ENCODE data around the gene FGFRL1.
A peak's percentile ranks its signal among the peaks of the same experiment; 100 is the strongest.

The FGFRL1 gene

GRCh38 chr4:1009542-1010394 is 1.7 kb upstream of the FGFRL1 start:
- DNase-seq, result peak; percentile 61

- DNase-seq, result peak; percentile 62
Measured at GRCh38 chr4:1010395-1011021, 918 bp upstream of the FGFRL1 start.

- no peak for DNase-seq
Measured at GRCh38 chr4:1011666-1012033, 224 bp downstream of the FGFRL1 start.

GRCh38 chr4:1012034-1012739 is 761 bp downstream of the FGFRL1 start:
- DNase-seq, result peak; percentile 35

- DNase-seq, result no peak
Measured at GRCh38 chr4:1013225-1014073, 2.0 kb downstream of the FGFRL1 start.

GRCh38 chr4:1014291-1015167 is 3.1 kb downstream of the FGFRL1 start:
- no peak for DNase-seq

- no peak for DNase-seq
Measured at GRCh38 chr4:1015179-1015578, 3.8 kb downstream of the FGFRL1 start.

- DNase-seq, result no peak
Measured at GRCh38 chr4:1015746-1016145, 4.3 kb downstream of the FGFRL1 start.

- no peak for DNase-seq
Measured at GRCh38 chr4:1017211-1017610, 5.8 kb downstream of the FGFRL1 start.

- DNase-seq, result no peak
Measured at GRCh38 chr4:1017706-1018105, 6.3 kb downstream of the FGFRL1 start.

- DNase-seq, result no peak
Measured at GRCh38 chr4:1018147-1019020, 7.0 kb downstream of the FGFRL1 start.

GRCh38 chr4:1019320-1019719 is 7.9 kb downstream of the FGFRL1 start:
- DNase-seq, result no peak

- DNase-seq, result no peak
Measured at GRCh38 chr4:1019729-1020470, 8.5 kb downstream of the FGFRL1 start.

GRCh38 chr4:1021386-1022050 is 10.1 kb downstream of the FGFRL1 start:
- no peak for DNase-seq

GRCh38 chr4:1022051-1022738 is 10.8 kb downstream of the FGFRL1 start:
- DNase-seq, result no peak

GRCh38 chr4:1022739-1023066 is 11.3 kb downstream of the FGFRL1 start:
- DNase-seq, result no peak

GRCh38 chr4:1023075-1023640 is 11.7 kb downstream of the FGFRL1 start:
- DNase-seq, result no peak

- no peak for DNase-seq
Measured at GRCh38 chr4:1023895-1024740, 12.7 kb downstream of the FGFRL1 start.

All from activated naive CD4-positive, alpha-beta T cell treated with anti-CD3 and anti-CD28 coated beads, Interleukin-2, amount 50 U/mL, for 16 hours (primary cell).